Vagina (tissue), 2 donors: Measurements from ENCODE around the gene MRPS17.

Experiments used
- POLR2A ChIP-seq, 2 donors: fragments of 450-650 bp; IDR thresholded peaks; one replicate each; pipeline ENCODE4 v1.6.1; 2017; ENCODE audit warnings: antibody characterized with exemption in 2 of 2, mild to moderate bottlenecking in 2 of 2, moderate library complexity in 2 of 2
- POLR2AphosphoS5 ChIP-seq, 2 donors: sonication (generic); formaldehyde crosslinking; IDR thresholded peaks; one replicate each; pipeline ENCODE4 v1.9.0; 2017; ENCODE audit warnings: antibody characterized with exemption in 2 of 2, mild to moderate bottlenecking in 2 of 2, low read depth in 1 of 2; ENCODE audit not compliant: insufficient read depth in 1 of 2
- TF ChIP-seq, protein P1 (sequence below), 3 experiments: fragments of 450-650 bp in 2 of 3; fragments of 200-600 bp in 1 of 3; sonication (generic) in 1 of 3; IDR thresholded peaks; one replicate each; pipeline ENCODE4 v1.5.1; 2017 to 2019; ENCODE audit warnings: antibody characterized with exemption in 3 of 3, mild to moderate bottlenecking in 2 of 3, moderate library complexity in 2 of 3

DNA sequence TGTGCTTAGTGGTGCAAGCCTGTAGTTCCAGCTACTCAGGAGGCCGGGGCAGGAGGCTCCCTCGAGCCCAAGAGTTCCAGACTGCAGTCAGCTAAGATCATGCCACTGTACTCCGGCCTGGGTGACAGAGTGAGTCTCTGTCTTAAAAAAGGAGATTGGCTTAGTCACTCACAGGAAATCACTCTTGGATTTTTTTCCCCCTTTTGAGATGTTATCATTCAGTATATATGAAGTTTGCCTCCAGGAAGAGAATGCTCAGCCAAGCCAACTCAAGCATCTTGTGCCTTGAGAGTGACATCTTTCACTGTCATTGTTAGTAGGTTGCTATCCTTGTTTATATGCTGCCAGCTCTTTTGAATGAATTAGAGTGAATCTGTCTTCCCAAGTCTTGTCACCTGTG lies 40.7 kb downstream of the MRPS17 start:
- TF ChIP-seq, protein P1, sequence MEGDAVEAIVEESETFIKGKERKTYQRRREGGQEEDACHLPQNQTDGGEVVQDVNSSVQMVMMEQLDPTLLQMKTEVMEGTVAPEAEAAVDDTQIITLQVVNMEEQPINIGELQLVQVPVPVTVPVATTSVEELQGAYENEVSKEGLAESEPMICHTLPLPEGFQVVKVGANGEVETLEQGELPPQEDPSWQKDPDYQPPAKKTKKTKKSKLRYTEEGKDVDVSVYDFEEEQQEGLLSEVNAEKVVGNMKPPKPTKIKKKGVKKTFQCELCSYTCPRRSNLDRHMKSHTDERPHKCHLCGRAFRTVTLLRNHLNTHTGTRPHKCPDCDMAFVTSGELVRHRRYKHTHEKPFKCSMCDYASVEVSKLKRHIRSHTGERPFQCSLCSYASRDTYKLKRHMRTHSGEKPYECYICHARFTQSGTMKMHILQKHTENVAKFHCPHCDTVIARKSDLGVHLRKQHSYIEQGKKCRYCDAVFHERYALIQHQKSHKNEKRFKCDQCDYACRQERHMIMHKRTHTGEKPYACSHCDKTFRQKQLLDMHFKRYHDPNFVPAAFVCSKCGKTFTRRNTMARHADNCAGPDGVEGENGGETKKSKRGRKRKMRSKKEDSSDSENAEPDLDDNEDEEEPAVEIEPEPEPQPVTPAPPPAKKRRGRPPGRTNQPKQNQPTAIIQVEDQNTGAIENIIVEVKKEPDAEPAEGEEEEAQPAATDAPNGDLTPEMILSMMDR (IDR thresholded peaks at IDR 0.05) = no peak
- TF ChIP-seq POLR2A (IDR thresholded peaks at IDR 0.05) (no peak), POLR2AphosphoS5 (IDR thresholded peaks at IDR 0.05; ENCODE audit: insufficient read depth in 1 of 2, low read depth in 1 of 2) (no peak)
